A549 (cell line): ENCODE results near the gene RBPJ.

Experiments
- CTCF ChIP-seq: fragments of >200 bp; sonication (Bioruptor Twin); formaldehyde crosslinking; IDR thresholded peaks from 3 replicates; pipeline ENCODE4 v1.5.1; 2016
- MAX ChIP-seq: IDR thresholded peaks from 2 replicates; pipeline ENCODE4 v1.6.1; 2012
- PHF8 ChIP-seq: fragments of 200-600 bp; sonication (generic); IDR thresholded peaks from 2 replicates; pipeline ENCODE4 v1.6.1; 2016; ENCODE audit warnings: low read depth, mild to moderate bottlenecking, antibody characterized with exemption, moderate library complexity, borderline replicate concordance
- POLR2A ChIP-seq: IDR thresholded peaks from 2 replicates; pipeline ENCODE4 v1.6.1; 2012; ENCODE audit warnings: mild to moderate bottlenecking, low read length
- REST ChIP-seq: fragments of 200-600 bp; sonication (generic); IDR thresholded peaks from 2 replicates; pipeline ENCODE4 v1.6.1; 2016; ENCODE audit warnings: antibody characterized with exemption, mild to moderate bottlenecking, moderate library complexity
- USF2 ChIP-seq: fragments of 450-650 bp; IDR thresholded peaks from 2 replicates; pipeline ENCODE4 v1.6.1; 2014; ENCODE audit warnings: antibody characterized with exemption

GRCh38 chr4:26462874-26463273, 142.1 kb downstream of the RBPJ start:
- no peak for TF ChIP-seq USF2
- TF ChIP-seq CTCF: no peak
- TF ChIP-seq POLR2A: no peak
- no peak for TF ChIP-seq REST
- TF ChIP-seq PHF8: no peak
- no peak for TF ChIP-seq MAX
